ENCODE data around the gene SLC23A1. TPM values are rescaled to one million over a fixed set of nuclear protein-coding genes. Genes with fewer than 3 reads are reported as not detected.
"Not testable (repeated sequence)": the region's sequence is repeated elsewhere in the genome, so short reads cannot be mapped to it uniquely, and the experiment has no call there.

SLC23A1 gene
- total RNA-seq, 4 donors from 2014 or later = not detected

DNA sequence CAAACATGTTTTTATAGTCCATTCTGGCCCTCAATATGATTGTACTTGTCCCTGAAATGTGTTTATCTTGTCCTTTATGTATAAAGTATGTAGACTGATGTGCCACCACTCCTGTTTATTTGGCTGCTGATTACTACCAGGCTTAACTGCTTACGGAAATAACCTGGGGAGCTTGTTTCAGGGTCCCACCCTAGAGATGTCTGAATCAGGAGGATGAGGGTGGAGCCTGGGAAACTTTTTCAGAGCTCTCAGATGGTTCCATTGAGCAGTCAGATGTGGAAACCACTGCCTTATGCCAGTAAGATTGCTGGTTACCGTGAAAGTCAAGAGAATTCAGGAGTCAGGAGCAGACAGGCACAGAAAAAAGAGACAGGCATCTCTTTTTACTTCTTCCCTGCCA is 19.2 kb downstream of the SLC23A1 start:
- no peak for DNase-seq (ENCODE audit: extremely low spot score)
- peaks cover 3 to 32% (median 15%) of the 10 kb centered on the region in 4 donors for H3K4me1 ChIP-seq
- H3K27me3 ChIP-seq = no peaks in the 10 kb centered on the region
- no peak for TF ChIP-seq POLR2AphosphoS5 (IDR thresholded peaks at IDR 0.05)
- no peak for TF ChIP-seq EP300 (IDR thresholded peaks at IDR 0.05)
- TF ChIP-seq, protein P1, sequence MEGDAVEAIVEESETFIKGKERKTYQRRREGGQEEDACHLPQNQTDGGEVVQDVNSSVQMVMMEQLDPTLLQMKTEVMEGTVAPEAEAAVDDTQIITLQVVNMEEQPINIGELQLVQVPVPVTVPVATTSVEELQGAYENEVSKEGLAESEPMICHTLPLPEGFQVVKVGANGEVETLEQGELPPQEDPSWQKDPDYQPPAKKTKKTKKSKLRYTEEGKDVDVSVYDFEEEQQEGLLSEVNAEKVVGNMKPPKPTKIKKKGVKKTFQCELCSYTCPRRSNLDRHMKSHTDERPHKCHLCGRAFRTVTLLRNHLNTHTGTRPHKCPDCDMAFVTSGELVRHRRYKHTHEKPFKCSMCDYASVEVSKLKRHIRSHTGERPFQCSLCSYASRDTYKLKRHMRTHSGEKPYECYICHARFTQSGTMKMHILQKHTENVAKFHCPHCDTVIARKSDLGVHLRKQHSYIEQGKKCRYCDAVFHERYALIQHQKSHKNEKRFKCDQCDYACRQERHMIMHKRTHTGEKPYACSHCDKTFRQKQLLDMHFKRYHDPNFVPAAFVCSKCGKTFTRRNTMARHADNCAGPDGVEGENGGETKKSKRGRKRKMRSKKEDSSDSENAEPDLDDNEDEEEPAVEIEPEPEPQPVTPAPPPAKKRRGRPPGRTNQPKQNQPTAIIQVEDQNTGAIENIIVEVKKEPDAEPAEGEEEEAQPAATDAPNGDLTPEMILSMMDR (IDR thresholded peaks at IDR 0.05) = no peak
- TF ChIP-seq POLR2A (IDR thresholded peaks at IDR 0.05; ENCODE audit: low read depth) = no peak
- 75% methylated on average over 2 of the region's 2 CpGs for WGBS
- H3K4me3 ChIP-seq = no peak overlapping the region
- H3K27ac ChIP-seq (replicated peaks in 1 of 4) = no peak overlapping the region
- H3K36me3 ChIP-seq = peaks cover 29 to 62% (median 47%) of the 10 kb centered on the region in 4 donors
- intact Hi-C loops (cut with DNase I) = no loop called here
- H3K9me3 ChIP-seq = no peaks in the 10 kb centered on the region

- H3K4me3 ChIP-seq = no peak overlapping the region
- H3K27me3 ChIP-seq = no peaks in the 10 kb centered on the region
- DNase-seq (ENCODE audit: extremely low spot score) = no peak
- H3K36me3 ChIP-seq = peaks cover 24 to 42% (median 38%) of the 10 kb centered on the region in 4 donors
- 67% methylated on average over 6 of the region's 6 CpGs for WGBS
- H3K4me1 ChIP-seq = peaks cover 3 to 49% (median 25%) of the 10 kb centered on the region in 4 donors
- no peaks in the 10 kb centered on the region for H3K9me3 ChIP-seq
- no peak for TF ChIP-seq POLR2A (IDR thresholded peaks at IDR 0.05; ENCODE audit: low read depth)
- no peak overlapping the region for H3K27ac ChIP-seq (replicated peaks in 1 of 4)
- intact Hi-C loops (cut with DNase I) = no loop called here
Observed at GRCh38 chr5:139361835-139362429, 21.2 kb downstream of the SLC23A1 start.

DNA sequence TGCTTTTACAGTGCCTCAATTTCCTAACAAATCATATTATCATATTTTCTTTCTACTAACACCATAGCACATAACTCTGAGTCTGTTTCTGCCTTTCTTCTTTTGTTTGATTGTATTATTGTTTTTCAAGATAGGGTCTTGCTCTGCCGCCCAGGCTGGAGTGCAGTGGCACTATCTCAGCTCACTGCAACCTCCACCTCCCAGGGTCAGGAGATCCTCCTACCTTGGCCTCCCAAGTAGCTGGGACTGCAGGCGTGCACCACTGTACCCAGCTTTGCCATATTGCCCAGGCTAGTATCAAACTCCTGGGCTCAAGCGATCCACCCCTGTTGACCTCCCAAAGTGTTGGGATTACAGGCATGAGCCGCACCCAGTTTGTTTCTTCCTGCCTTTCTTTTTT is 22.7 kb downstream of the SLC23A1 start:
- Histone ChIP-seq H3K4me3 (no peak overlapping the region), H3K27me3 (no peaks in the 10 kb centered on the region), H3K4me1 (peaks cover 3 to 54% (median 29%) of the 10 kb centered on the region in 4 donors), H3K9me3 (no peaks in the 10 kb centered on the region), H3K27ac (replicated peaks in 1 of 4) (no peak overlapping the region), H3K36me3 (peaks cover 11 to 26% (median 23%) of the 10 kb centered on the region in 4 donors)
- WGBS = 96% methylated on average over 4 of the region's 4 CpGs
- TF ChIP-seq POLR2A (IDR thresholded peaks at IDR 0.05; ENCODE audit: low read depth) (no peak), POLR2AphosphoS5 (IDR thresholded peaks at IDR 0.05) (no peak), EP300 (IDR thresholded peaks at IDR 0.05) (no peak)
- TF ChIP-seq, protein P1 (IDR thresholded peaks at IDR 0.05) = no peak
- intact Hi-C loops (cut with DNase I) = no loop called here
- DNase-seq (ENCODE audit: extremely low spot score) = no peak

- intact Hi-C loops (cut with DNase I) = no loop called here
- Histone ChIP-seq H3K4me1 (peaks cover 6 to 56% (median 34%) of the 10 kb centered on the region in 4 donors), H3K36me3 (peaks cover 0 to 12% (median 2%) of the 10 kb centered on the region in 4 donors), H3K4me3 (no peak overlapping the region), H3K27me3 (no peaks in the 10 kb centered on the region), H3K27ac (replicated peaks in 1 of 4) (no peak overlapping the region), H3K9me3 (no peaks in the 10 kb centered on the region)
- TF ChIP-seq POLR2AphosphoS5 (IDR thresholded peaks at IDR 0.05) (no peak), POLR2A (IDR thresholded peaks at IDR 0.05; ENCODE audit: low read depth) (no peak), EP300 (IDR thresholded peaks at IDR 0.05) (no peak)
- TF ChIP-seq, protein P1 (IDR thresholded peaks at IDR 0.05) = no peak
- DNase-seq (ENCODE audit: extremely low spot score) = no peak
Observed at GRCh38 chr5:139358064-139358463, 25.0 kb downstream of the SLC23A1 start.

- H3K27me3 ChIP-seq; H3K27ac ChIP-seq (replicated peaks in 1 of 4); intact Hi-C loops (cut with DNase I); DNase-seq (ENCODE audit: extremely low spot score); H3K4me3 ChIP-seq; H3K9me3 ChIP-seq: not testable (repeated sequence)
- WGBS = 93% methylated on average over 8 of the region's 8 CpGs
- Histone ChIP-seq H3K36me3 (peaks cover 0 to 12% (median 2%) of the 10 kb centered on the region in 4 donors), H3K4me1 (peaks cover 12 to 62% (median 48%) of the 10 kb centered on the region in 4 donors)
Observed at GRCh38 chr5:139355900-139356299, 27.2 kb downstream of the SLC23A1 start.

GRCh38 chr5:139354186-139354585 is 28.9 kb downstream of the SLC23A1 start:
- Histone ChIP-seq H3K36me3 (peaks cover 0 to 6% (median 2%) of the 10 kb centered on the region in 4 donors), H3K27me3 (no peaks in the 10 kb centered on the region), H3K27ac (replicated peaks in 1 of 4) (no peak overlapping the region), H3K4me1 (peaks cover 21 to 63% (median 47%) of the 10 kb centered on the region in 4 donors), H3K4me3 (no peak overlapping the region), H3K9me3 (no peaks in the 10 kb centered on the region)
- intact Hi-C loops (cut with DNase I) = no loop called here
- TF ChIP-seq POLR2AphosphoS5 (IDR thresholded peaks at IDR 0.05) = no peak
- TF ChIP-seq POLR2A (IDR thresholded peaks at IDR 0.05; ENCODE audit: low read depth) = no peak
- TF ChIP-seq EP300 (IDR thresholded peaks at IDR 0.05) = no peak
- TF ChIP-seq, protein P1 (IDR thresholded peaks at IDR 0.05) = no peak
- DNase-seq (ENCODE audit: extremely low spot score) = no peak
- WGBS = 90% methylated on average over 3 of the region's 3 CpGs

- H3K4me1 ChIP-seq = peaks cover 39 to 85% (median 74%) of the 10 kb centered on the region in 4 donors
- 93% methylated on average over 9 of the region's 9 CpGs for WGBS
- intact Hi-C loops (cut with DNase I); H3K9me3 ChIP-seq; H3K4me3 ChIP-seq; H3K27ac ChIP-seq (replicated peaks in 1 of 4); H3K36me3 ChIP-seq; H3K27me3 ChIP-seq; DNase-seq (ENCODE audit: extremely low spot score): not testable (repeated sequence)
Observed at GRCh38 chr5:139347863-139348262, 35.2 kb downstream of the SLC23A1 start.

GRCh38 chr5:139345442-139345841 is 37.7 kb downstream of the SLC23A1 start:
- H3K9me3 ChIP-seq; H3K4me3 ChIP-seq; H3K36me3 ChIP-seq; H3K27ac ChIP-seq (replicated peaks in 1 of 4); DNase-seq (ENCODE audit: extremely low spot score); H3K27me3 ChIP-seq; intact Hi-C loops (cut with DNase I): not testable (repeated sequence)
- H3K4me1 ChIP-seq = peaks cover 42 to 81% (median 69%) of the 10 kb centered on the region in 4 donors
- WGBS = 90% methylated on average over 8 of the region's 8 CpGs

Data from esophagus muscularis mucosa (tissue), 4 donors.